Measurements from ENCODE around the gene CIAO1.
A peak's percentile ranks its signal among the peaks of the same experiment; 100 is the strongest.

Gene CIAO1

DNA sequence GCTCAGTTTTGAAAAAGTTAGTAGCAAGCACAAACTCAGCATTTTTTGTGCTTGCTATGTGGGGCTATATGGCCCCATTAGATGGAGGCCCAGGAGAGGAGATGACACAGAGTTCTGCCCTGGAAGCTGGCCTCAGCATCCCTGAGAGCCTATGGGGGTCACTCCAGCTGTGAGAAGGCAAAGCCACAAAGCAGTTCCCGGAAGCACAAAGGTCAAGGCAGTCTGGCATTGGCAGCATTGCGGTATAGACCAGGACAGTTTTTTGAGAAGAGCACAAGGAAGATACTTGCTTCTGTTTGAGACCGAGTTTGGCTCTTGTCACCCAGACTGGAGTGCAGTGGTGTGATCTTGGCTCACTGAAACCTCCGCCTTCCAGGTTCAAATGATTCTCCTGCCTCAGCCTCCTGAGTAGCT is 51.6 kb downstream of the CIAO1 start:
- peaks cover 3% of the 10 kb centered on the region for H3K4me1 ChIP-seq
- no peaks in the 10 kb centered on the region for H3K9me3 ChIP-seq (ENCODE audit: control insufficient read depth, low read length)
- no peak overlapping the region for H3K4me2 ChIP-seq (ENCODE audit: low read length)
- no peak overlapping the region for H3K4me3 ChIP-seq (ENCODE audit: low read depth, low read length)
- no peak overlapping the region for H2AFZ ChIP-seq
- no peak overlapping the region for H3K9ac ChIP-seq
- no peaks in the 10 kb centered on the region for H3K36me3 ChIP-seq (ENCODE audit: control insufficient read depth, insufficient read depth, low read length)
- no peaks in the 10 kb centered on the region for H3K27me3 ChIP-seq (ENCODE audit: control insufficient read depth, insufficient read depth, low read length)
- H3K79me2 ChIP-seq: no peaks in the 10 kb centered on the region
- TF ChIP-seq, protein P1, sequence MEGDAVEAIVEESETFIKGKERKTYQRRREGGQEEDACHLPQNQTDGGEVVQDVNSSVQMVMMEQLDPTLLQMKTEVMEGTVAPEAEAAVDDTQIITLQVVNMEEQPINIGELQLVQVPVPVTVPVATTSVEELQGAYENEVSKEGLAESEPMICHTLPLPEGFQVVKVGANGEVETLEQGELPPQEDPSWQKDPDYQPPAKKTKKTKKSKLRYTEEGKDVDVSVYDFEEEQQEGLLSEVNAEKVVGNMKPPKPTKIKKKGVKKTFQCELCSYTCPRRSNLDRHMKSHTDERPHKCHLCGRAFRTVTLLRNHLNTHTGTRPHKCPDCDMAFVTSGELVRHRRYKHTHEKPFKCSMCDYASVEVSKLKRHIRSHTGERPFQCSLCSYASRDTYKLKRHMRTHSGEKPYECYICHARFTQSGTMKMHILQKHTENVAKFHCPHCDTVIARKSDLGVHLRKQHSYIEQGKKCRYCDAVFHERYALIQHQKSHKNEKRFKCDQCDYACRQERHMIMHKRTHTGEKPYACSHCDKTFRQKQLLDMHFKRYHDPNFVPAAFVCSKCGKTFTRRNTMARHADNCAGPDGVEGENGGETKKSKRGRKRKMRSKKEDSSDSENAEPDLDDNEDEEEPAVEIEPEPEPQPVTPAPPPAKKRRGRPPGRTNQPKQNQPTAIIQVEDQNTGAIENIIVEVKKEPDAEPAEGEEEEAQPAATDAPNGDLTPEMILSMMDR (IDR thresholded peaks at IDR 0.05): no peak
- H3K27ac ChIP-seq: no peak overlapping the region

DNA sequence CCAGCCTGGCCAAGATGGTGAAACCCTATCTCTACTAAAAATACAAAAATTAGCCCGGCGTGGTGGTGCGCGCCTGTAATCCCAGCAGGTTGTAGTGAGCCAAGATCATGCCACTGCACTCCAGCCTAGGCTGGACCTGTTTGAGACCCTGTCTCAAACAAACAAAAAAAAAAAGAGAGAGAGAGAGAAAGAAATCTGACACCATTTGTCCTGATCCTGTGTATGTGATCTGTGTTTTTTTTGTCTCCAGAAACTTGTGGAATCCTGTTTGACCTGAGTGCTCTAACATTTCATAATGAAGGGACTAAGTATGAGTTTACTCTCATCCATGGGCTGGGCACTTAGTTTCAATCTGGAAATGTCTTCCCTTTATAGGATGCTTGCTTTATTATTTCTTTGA is 52.7 kb downstream of the CIAO1 start:
- TF ChIP-seq, protein P1 (IDR thresholded peaks at IDR 0.05): no peak
- Histone ChIP-seq H3K4me1 (peaks cover 3% of the 10 kb centered on the region), H2AFZ (no peak overlapping the region), H3K79me2 (no peaks in the 10 kb centered on the region), H3K36me3 (ENCODE audit: control insufficient read depth, insufficient read depth, low read length) (no peaks in the 10 kb centered on the region), H3K4me2 (ENCODE audit: low read length) (no peak overlapping the region), H3K9ac (no peak overlapping the region), H3K4me3 (ENCODE audit: low read depth, low read length) (no peak overlapping the region), H3K27ac (no peak overlapping the region), H3K9me3 (ENCODE audit: control insufficient read depth, low read length) (no peaks in the 10 kb centered on the region), H3K27me3 (ENCODE audit: control insufficient read depth, insufficient read depth, low read length) (no peaks in the 10 kb centered on the region)

DNA sequence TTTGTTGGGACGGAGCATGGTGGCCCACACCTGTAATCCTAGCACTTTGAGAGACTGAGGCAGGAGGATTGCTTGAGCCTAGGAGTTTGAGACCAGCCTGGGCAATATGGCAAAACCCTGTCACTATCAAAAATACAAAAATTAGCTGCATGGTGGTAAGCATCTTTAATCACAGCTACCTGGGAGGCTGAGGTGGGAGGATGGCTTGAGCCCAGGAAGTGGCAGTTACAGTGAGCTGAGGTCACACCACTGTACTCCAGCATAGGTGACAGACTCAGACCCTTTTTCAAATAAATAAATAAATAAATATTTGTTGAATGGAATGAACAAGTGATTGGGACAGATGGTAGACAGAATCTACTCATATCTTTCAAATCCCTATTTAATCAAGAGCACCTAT is 53.4 kb downstream of the CIAO1 start:
- Histone ChIP-seq H2AFZ (no peak overlapping the region), H3K27me3 (ENCODE audit: control insufficient read depth, insufficient read depth, low read length) (no peaks in the 10 kb centered on the region), H3K79me2 (no peaks in the 10 kb centered on the region), H3K4me3 (ENCODE audit: low read depth, low read length) (no peak overlapping the region), H3K27ac (no peak overlapping the region), H3K36me3 (ENCODE audit: control insufficient read depth, insufficient read depth, low read length) (no peaks in the 10 kb centered on the region), H3K4me1 (peaks cover 3% of the 10 kb centered on the region), H3K9me3 (ENCODE audit: control insufficient read depth, low read length) (no peaks in the 10 kb centered on the region), H3K4me2 (ENCODE audit: low read length) (no peak overlapping the region), H3K9ac (no peak overlapping the region)
- TF ChIP-seq, protein P1 (IDR thresholded peaks at IDR 0.05): no peak

DNA sequence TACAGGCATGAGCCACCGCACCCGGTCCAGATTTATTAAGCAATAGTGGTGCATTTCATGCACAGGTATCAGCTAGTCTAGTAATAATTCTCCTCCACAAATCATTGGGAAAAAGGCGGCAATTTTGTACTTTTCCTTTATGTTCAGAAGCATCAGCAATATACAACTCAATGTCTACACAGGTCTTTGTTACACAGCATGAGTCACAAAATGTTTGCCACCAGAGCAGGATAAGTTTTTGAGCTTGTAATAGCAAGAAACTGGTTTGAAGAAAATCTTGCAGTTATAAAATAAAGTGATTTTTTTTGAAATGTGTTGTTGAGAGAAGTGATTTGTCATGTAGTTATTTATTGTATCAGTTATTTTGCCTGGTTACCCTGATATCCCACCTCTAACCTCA is 54.3 kb downstream of the CIAO1 start:
- Histone ChIP-seq H3K4me1 (peaks cover 3% of the 10 kb centered on the region), H3K27ac (no peak overlapping the region), H3K4me2 (ENCODE audit: low read length) (no peak overlapping the region), H3K9ac (no peak overlapping the region), H2AFZ (no peak overlapping the region), H3K27me3 (ENCODE audit: control insufficient read depth, insufficient read depth, low read length) (no peaks in the 10 kb centered on the region), H3K36me3 (ENCODE audit: control insufficient read depth, insufficient read depth, low read length) (no peaks in the 10 kb centered on the region), H3K79me2 (no peaks in the 10 kb centered on the region), H3K4me3 (ENCODE audit: low read depth, low read length) (no peak overlapping the region), H3K9me3 (ENCODE audit: control insufficient read depth, low read length) (no peaks in the 10 kb centered on the region)
- TF ChIP-seq, protein P1 (IDR thresholded peaks at IDR 0.05): no peak

DNA sequence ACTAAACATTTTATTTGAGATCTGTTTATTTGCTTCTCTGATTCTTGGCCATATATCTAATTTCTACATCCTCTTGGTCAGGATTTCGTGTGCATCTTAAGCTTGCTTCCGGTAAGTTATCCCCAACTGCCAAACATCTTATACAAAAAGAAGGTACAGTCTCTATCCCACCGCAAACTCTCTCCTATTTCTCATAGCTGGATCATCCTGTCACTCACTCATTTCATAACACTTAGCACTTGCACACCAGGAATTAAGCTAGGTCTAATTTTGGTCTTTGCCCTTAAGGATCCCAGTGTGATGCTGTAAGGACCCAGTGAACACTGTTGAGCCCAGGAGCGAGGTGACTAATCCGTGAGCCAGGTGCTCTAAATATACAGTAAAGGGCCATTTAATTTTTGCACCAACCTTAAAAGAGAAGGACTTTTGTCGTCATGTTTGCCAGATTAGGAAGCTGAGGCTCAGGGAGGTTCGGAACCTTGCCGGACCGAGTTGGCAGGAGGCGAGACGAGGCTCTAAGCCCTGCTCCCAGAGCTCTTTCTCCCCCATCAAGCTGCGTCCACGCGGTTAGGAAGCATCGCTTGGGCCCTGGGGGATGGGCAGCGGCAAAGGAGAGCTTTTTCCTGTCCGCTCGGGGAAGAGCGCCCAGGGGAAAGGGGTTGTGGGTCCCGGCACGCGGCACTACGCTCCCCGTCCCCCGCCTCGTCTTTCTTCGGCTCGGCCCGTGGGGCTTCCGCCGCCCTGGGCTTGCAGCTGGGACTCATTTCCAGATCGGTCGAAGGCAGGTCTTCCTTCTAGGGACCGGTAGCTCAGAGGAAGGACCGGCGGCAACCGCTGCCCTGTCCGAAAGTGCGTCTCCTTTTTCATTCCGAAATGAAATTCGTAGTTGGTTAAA is 55.0 kb downstream of the CIAO1 start:
- Histone ChIP-seq H3K27ac (no peak overlapping the region), H2AFZ (peak overlapping the region; percentile 77), H3K79me2 (no peaks in the 10 kb centered on the region), H3K9ac (no peak overlapping the region), H3K36me3 (ENCODE audit: control insufficient read depth, insufficient read depth, low read length) (no peaks in the 10 kb centered on the region), H3K4me2 (ENCODE audit: low read length) (peak overlapping the region; percentile 90), H3K9me3 (ENCODE audit: control insufficient read depth, low read length) (no peaks in the 10 kb centered on the region), H3K4me1 (peaks cover 3% of the 10 kb centered on the region), H3K27me3 (ENCODE audit: control insufficient read depth, insufficient read depth, low read length) (no peaks in the 10 kb centered on the region), H3K4me3 (ENCODE audit: low read depth, low read length) (peak overlapping the region; percentile 60)
- TF ChIP-seq, protein P1 (IDR thresholded peaks at IDR 0.05): no peak

Data from parathyroid adenoma (tissue), 2 donors.